ENCODE results near the gene NOC4L. TPM values are rescaled to one million over a fixed set of nuclear protein-coding genes. Genes with fewer than 3 reads are reported as not detected.

Gene NOC4L
- polyA plus RNA-seq, 1 of the 3 experiments (the other 2 are of a cell fraction), result 12.9 TPM

DNA sequence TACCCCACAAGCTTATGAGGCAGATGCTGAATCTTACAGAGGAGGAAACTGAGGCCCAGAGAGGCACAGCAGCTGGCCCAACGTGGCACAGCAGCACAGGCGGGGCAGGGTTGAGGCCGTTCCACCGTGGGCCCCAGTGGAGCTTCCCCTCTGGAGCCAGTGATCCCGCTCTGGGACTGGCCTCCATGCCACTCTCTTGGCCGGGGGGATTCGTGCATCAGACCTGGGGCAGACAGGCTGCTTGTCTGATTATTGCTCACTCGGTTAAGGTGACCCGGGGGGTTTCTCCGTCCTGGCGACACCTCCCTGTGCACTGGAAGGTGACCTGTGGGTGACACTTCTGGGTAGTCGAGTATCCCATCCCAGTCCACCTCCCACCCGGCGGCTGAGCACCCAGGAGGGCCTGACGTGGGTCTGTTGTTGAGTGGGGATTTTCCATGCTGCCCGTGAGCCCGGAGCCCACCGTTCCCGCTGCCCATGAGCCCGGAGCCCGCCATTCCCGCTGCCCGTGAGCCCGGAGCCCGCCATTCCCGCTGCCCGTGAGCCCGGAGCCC lies 27.8 kb downstream of the NOC4L start (continued):
- TF ChIP-seq GABPA (IDR thresholded peaks at IDR 0.05; ENCODE audit: low read depth) (no peak), JUND (IDR thresholded peaks at IDR 0.05) (no peak)

DNA sequence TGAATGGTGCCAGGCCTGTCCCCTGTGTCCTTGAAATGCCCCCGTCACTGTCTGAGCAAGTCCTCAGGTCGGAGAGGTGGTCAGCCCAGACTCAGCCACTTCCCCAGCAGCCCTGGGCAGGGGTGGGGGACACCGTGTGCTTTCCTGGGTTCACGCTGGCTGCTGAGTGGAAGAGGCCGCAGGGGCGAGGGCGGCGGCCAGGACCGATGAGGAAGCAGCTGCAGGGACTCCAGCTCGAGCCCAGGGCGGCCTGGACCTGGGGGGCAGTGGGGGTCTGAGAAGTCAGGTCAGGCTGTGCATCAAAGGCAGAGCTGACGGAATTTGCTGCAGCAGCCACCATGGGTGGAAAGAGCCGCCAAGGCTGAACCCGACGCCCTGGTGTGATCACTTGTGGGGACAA lies 28.4 kb downstream of the NOC4L start:
- no peak for TF ChIP-seq TEAD4 (IDR thresholded peaks at IDR 0.05; ENCODE audit: borderline replicate concordance, insufficient read depth)
- TF ChIP-seq RXRA (IDR thresholded peaks at IDR 0.05; ENCODE audit: borderline replicate concordance, low read depth), result no peak
- Histone ChIP-seq H3K4me1 (ENCODE audit: control insufficient read depth in 1 of 2, insufficient read depth in 2 of 2, low read depth in 1 of 2, low read length in 1 of 2) (peaks cover 2 to 7% of the 10 kb centered on the region in 2 experiments; a peak in 2 of 4 replicates), H3K27ac (ENCODE audit: low read depth in 2 of 2, low read length in 1 of 2) (no peak overlapping the region), H4K20me1 (ENCODE audit: insufficient read depth) (0 out of 2 replicates have a peak, but pooled peaks cover 3% of the 10 kb centered on the region), H3K4me2 (no peak overlapping the region), H3F3A (replicated peaks; ENCODE audit: insufficient read depth) (peaks cover 3% of the 10 kb centered on the region), H3K9ac (no peak overlapping the region), H3K9me3 (no peaks in the 10 kb centered on the region), H3K36me3 (replicated peaks in 1 of 2; ENCODE audit: control insufficient read depth in 1 of 2, insufficient read depth in 2 of 2, low read length in 1 of 2) (no peaks in the 10 kb centered on the region), H2AFZ (ENCODE audit: low read depth) (no peak overlapping the region), H3K4me3 (ENCODE audit: low read depth in 2 of 2, low read length in 1 of 2) (no peak overlapping the region), H3K79me2 (ENCODE audit: insufficient read depth) (no peaks in the 10 kb centered on the region), H3K27me3 (ENCODE audit: insufficient read depth) (peaks cover 94% of the 10 kb centered on the region), H3K9me2 (no peaks in the 10 kb centered on the region)
- ChIA-PET POLR2A (no interaction called here), CTCF (interaction anchor here (0.9 kb wide), 1 partner anchor 23 kb away, joined by 4 read pairs; no protein-coding TSS in a partner anchor)
- WGBS (ENCODE audit: low lambda C conversion rate), result 47% methylated on average over 11 of the region's 15 CpGs
- DNase-seq, result no peak

DNA sequence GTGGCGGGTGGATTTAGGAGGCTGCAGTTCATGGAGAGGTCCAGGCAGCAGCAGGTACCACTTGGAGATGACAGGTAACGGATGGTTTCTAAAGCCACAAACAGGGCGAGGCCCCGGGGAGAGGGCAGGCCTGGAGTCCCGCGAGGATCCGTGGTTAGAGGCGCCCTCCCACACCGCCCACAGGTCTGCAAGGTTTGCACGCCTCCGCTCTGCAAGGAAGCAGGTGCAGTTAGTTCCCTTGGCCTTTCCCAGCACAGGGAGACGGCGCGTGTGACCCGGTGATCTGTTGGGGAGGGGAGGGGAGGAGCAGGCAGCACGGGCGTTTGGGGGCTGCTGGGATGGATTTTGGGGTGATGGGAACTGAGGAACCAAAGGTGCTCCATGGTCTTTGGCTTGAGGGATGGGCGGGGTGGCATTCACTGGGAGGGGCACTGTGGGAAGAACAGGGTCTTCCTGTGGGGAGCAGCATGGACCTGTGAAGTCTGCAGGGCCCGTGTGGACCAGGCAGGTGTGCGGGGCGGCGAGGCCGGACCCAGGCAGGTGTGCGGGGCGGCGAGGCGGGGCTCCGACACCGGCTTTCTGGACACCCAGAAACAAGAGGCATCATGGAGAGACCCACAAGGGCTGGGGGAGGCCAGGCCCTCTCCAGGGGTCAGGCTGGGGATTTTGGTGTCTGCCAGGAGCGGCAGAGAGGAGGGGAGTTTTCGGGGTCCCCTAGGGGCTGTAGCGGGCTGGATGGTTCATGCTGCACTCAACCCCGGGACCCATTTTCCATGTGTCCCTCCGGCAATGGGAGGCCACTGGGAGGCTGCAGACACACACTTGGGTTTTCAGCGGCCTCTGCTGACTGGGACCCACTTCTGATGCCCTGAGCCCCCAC lies 29.1 kb downstream of the NOC4L start:
- POLR2A ChIA-PET, result no interaction called here
- TF ChIP-seq NFIC (IDR thresholded peaks at IDR 0.05; ENCODE audit: borderline replicate concordance) (no peak), YY1 (IDR thresholded peaks at IDR 0.05; ENCODE audit: low read depth) (no peak), TCF12 (IDR thresholded peaks at IDR 0.05) (no peak), ELF1 (IDR thresholded peaks at IDR 0.05) (no peak)
- Histone ChIP-seq H3K9me2 (no peaks in the 10 kb centered on the region), H3K27ac (ENCODE audit: low read depth in 2 of 2, low read length in 1 of 2) (no peak overlapping the region), H2AFZ (ENCODE audit: low read depth) (no peak overlapping the region), H4K20me1 (ENCODE audit: insufficient read depth) (0 out of 2 replicates have a peak, but pooled peaks cover 3% of the 10 kb centered on the region), H3K9me3 (no peaks in the 10 kb centered on the region), H3F3A (replicated peaks; ENCODE audit: insufficient read depth) (peaks cover 3% of the 10 kb centered on the region), H3K79me2 (ENCODE audit: insufficient read depth) (no peaks in the 10 kb centered on the region), H3K36me3 (replicated peaks in 1 of 2; ENCODE audit: control insufficient read depth in 1 of 2, insufficient read depth in 2 of 2, low read length in 1 of 2) (no peaks in the 10 kb centered on the region), H3K4me3 (ENCODE audit: low read depth in 2 of 2, low read length in 1 of 2) (no peak overlapping the region), H3K9ac (no peak overlapping the region), H3K4me1 (ENCODE audit: control insufficient read depth in 1 of 2, insufficient read depth in 2 of 2, low read depth in 1 of 2, low read length in 1 of 2) (peaks cover 2 to 7% of the 10 kb centered on the region in 2 experiments; a peak in 2 of 4 replicates), H3K27me3 (ENCODE audit: insufficient read depth) (peaks cover 92% of the 10 kb centered on the region), H3K4me2 (no peak overlapping the region)
- WGBS (ENCODE audit: low lambda C conversion rate), result 17% methylated on average over 19 of the region's 35 CpGs
- CTCF ChIA-PET, result interaction anchor here (0.9 to 1.5 kb wide), 2 partner anchors 22 to 223 kb away, joined by 3 to 4 read pairs; no protein-coding TSS in a partner anchor
- no peak for DNase-seq

Measured in SK-N-SH (cell line).